GM19324 (cell line): ENCODE measurements around the gene PRB2.
"Not testable (repeated sequence)": the region's sequence is repeated elsewhere in the genome, so short reads cannot be mapped to it uniquely, and the experiment has no call there.

Experiments used
- ATAC-seq: cut with Tn5 transposase; IDR thresholded peaks from one replicate; pipeline ENCODE4 v1.9.1; 2021; ENCODE audit warnings: mild to moderate bottlenecking, moderate library complexity; ENCODE audit not compliant: unreplicated experiment, low FRiP score

The PRB2 gene

GRCh38 chr12:11395467-11395866, at the start of gene PRB2:
TSS of gene PRB2 (minus strand) at chr12:11395567. CDS start at chr12:11395529, 38 bp downstream.
- not testable (repeated sequence) for ATAC-seq

GRCh38 chr12:11437966-11438365, 42.6 kb upstream of the PRB2 start:
- ATAC-seq = no peak

GRCh38 chr12:11433664-11434063, 38.3 kb upstream of the PRB2 start:
- ATAC-seq = no peak

- no peak for ATAC-seq
Observed at GRCh38 chr12:11431486-11431885, 36.1 kb upstream of the PRB2 start.

GRCh38 chr12:11427341-11427740, 32.0 kb upstream of the PRB2 start:
- no peak for ATAC-seq

GRCh38 chr12:11412731-11413130, 17.4 kb upstream of the PRB2 start:
- ATAC-seq = no peak

- ATAC-seq = no peak
Observed at GRCh38 chr12:11408096-11408495, 12.7 kb upstream of the PRB2 start.

- no peak for ATAC-seq
Observed at GRCh38 chr12:11397366-11397765, 2.0 kb upstream of the PRB2 start.

GRCh38 chr12:11391456-11391855, 3.9 kb downstream of the PRB2 start:
- ATAC-seq = not testable (repeated sequence)

GRCh38 chr12:11377420-11377819, 17.9 kb downstream of the PRB2 start:
- ATAC-seq = not testable (repeated sequence)

- no peak for ATAC-seq
Observed at GRCh38 chr12:11361151-11361550, 34.2 kb downstream of the PRB2 start.

- ATAC-seq = not testable (repeated sequence)
Observed at GRCh38 chr12:11360205-11360883, 35.0 kb downstream of the PRB2 start.

GRCh38 chr12:11351736-11352135, 43.6 kb downstream of the PRB2 start:
- ATAC-seq = not testable (repeated sequence)

GRCh38 chr12:11348439-11348838, 46.9 kb downstream of the PRB2 start:
- ATAC-seq = no peak

GRCh38 chr12:11347810-11348209, 47.6 kb downstream of the PRB2 start:
- ATAC-seq = no peak

GRCh38 chr12:11344500-11344899, 50.9 kb downstream of the PRB2 start:
- ATAC-seq = no peak
